ENCODE results near the gene FLT1.
A peak's percentile ranks its signal among the peaks of the same experiment; 100 is the strongest.

Gene FLT1

DNA sequence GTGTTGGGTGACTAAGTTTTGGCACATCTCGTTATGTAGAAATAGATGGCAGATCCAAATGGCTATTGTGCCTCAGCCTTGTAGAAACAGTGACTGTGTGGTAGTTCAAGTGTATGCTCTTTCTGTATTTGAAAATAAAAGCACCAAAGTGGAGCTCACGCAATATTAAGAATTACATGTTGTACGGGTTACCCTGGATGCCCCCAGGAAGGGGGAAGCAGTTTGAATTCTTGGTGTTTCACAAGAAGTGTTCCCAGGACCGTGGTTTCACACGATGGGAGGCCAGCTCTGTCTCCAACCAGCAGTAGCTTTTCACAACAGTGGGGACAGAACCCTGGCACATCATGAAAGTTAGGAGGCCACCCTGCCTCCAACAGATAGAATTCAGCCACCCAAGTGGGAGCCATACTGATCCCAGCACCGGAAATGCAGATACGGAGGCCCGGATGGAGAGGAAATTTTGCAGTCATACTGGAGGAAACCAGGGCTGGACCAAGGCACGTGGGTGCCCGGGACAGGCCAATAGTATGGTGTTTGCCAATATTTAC is 8.9 kb downstream of the FLT1 start:
- DNase-seq = no peak

DNA sequence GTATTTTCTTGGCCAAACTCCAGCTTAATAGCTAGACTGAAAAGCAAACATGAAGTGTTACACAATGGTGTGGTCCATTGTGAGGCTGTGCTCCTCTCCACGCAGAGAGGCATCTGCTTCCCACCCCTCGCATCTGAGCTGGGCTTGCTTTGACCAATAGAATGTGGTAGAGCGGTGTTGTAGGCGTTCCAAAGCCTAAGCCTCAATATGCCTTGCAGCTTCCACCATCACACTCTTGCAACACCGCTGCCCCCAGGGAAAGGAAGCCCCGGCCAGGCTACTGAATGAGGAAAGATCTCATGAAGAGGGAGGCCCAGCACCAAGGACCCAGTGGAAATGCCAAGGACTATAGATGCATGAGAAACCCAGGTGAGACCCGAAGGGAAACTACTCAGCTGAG is 9.4 kb downstream of the FLT1 start:
- no peak for DNase-seq

DNA sequence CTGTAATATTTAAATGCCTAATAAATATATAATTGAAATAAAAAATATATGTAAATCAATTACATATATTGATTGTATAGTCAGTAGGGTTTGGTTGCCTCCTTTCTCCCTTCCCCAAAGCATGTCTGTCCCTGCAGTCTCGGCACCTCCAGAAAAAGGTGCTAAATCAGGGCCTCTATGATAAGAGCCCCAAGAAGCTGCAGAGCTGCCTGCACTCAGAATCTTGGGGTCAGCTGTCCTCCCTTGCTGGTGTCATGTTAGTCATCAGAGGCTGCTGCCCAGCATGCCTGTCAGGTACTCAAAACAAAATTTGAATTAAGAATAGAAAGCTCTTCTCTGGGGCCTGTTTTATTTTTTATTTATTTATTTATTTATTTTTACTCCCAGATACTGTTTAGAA is 9.8 kb downstream of the FLT1 start:
- no peak for DNase-seq

DNA sequence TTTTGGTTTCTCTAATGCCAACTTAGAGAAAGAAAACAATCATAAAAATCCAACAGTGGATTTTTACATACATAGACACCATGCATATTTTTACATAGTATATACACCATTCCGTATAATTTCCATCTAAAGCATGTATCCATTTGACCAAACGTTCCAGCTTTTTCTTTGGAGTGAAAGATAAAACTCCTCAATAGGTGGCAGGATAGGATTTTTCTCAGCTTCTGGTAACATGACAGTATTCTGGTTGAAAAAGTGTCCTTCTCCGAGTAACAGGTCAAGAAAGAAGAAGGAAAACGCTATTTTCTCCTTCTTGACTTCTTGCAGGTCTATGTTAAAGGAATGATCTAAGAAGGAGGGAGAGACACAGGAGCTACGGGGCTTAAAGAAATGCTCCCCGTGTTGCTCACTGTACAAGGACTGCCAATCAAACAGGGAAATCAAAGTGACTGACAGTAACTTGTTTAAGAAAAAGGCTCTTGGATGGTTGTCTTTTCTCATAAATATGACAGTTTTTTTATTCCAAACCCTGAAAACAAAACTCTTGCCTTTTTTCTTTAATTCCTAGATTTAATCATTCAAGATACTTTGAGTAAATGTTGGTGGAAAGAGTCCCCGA is 11.5 kb downstream of the FLT1 start:
- DNase-seq = no peak

DNA sequence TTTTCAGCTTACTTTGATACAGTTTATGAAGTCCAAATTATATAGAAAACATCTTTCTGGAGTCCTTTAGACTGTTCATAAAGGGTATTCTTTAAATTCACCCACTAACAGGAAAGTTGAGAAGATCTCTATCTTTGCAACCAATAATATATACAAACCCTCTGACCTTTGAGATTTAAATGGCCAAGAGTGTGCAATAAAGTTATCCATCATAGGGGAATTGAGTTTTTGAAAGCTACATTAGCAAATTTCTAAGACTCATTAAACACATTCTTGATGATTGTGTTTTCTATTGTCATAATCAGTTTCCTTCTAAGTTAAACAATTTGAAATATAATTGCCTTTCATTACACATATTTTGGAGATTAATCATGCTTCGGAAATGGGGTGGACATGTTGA is 15.9 kb downstream of the FLT1 start:
- no peak for DNase-seq

DNA sequence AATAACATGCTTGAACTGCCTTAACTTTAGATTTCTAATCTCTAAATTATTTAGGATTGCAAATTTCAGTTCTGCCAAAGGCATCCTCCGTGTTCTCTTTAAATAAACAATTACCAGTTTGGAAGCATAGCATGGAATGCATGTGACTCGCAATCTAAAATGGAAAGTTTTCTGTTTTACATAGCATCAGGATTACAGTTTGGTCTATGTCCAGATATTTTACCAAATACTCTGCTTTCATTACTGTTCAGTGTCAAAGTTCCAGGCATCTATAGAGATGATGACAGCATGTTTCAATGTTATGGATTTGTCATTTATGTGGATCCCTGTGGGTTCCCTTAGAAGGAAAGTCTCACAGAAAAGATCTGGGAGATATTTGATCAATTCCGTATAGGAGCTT is 16.8 kb downstream of the FLT1 start:
- no peak for DNase-seq

DNA sequence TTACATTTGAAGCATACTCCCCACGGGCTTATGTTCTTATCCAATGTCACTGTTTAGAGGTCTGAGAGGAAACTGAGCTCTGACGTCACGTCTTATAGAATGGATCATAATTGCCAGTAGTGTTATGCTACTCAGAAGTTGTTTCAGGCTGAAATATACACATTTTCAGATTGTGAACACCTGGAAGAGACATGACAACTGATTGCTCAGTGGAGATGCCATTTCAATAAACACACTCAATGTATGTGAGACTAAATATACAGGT is 17.3 kb downstream of the FLT1 start:
- no peak for DNase-seq

DNA sequence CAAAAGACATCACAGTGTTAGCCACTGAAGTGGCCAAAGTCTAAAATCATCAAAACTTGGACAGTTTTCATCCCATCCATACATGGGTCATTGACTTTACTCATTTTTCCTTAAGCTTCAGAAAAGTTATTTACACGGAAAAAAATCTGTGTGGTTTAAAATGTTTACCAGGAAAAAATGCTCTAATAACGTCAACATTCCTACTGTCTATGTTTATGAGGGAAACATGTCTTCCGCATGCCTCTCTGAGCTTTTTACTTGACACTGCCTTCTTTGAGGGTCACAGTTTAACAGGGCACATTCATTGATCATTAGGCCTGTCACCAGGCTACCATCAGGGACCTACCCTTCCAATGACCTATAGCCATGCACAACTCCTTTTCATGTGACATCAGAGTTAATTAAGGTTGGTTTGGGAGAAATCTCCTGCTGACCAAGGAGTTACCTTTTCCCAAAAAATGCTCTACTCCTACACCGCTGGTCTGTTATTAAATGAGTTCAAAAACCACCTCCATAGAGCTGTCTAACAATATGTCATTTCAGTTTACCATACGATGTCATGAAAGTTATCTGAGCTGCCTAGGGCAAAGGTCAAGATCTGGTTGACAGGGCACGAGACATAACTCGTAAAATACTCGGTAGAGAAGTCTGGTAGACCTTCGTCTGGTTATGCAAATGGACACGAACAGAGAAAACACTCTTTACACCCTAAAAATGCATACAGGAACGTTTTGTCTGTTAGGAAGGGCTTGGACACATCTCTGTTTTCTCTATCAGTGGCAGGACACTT is 17.8 kb downstream of the FLT1 start:
- no peak for DNase-seq

DNA sequence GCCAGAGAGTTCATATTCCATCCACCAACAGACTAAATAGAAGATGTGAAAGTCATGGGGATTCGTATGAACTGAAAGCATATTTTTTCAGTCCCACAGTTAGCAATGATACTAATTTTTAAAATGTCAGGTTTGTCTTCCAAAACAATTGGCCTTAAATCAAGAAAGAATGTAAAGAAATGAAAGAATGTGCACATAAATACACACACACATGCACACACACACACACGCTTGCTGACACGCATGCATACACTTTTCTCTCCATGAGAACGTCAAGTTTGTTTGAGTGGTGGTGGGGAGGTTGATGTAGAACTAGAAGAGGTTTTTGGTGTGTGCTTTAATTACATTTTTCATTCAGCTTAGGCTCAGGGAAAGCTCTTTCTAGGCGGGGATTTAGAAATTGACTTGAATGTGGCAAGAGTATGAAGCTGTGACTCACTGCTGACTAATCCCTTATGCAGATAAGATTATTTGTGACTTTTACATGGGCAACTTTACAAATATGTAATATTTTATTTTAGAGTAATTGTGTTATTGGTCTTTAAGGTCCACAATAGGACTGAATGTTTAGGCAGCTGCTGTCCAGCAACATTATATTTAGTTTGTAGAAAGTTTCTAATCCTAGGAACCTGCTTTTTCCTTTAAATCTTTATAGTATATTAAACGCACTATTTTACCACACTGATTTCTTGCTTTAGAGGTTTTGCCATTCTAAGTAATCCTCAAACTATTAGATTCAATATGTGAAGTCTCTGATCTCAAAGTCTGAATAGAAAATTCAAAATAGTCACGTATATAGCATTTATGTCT is 18.8 kb downstream of the FLT1 start:
- peak; percentile 30 for DNase-seq

DNA sequence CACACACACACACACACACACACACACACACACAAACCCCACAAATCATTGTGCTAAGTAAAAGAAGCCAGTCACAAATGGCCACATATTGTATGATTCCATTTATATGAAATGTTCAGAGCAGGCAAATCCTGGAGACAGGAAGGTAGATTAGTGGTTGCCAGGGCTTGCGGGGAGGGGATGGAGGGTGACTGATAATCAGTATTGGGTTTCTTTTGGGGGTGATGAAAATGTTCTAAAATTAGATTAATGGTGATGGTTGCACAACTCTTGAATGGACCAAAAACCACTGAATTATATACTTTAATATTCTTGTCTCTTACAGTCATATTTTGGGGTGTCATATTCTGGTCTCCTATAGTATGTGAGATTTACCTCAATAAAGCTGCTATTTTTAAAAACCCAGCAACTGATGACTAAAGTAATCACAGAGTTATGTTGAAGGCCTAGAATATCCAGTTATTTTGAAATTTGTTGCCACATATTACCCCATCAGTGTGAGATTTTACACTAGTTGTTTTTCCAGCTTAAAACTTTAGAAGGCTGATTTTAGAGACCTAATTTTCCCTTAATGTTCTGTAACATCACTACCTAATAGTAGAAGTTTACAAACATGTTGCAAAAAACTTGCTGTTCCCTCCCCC is 20.3 kb downstream of the FLT1 start:
- no peak for DNase-seq

DNA sequence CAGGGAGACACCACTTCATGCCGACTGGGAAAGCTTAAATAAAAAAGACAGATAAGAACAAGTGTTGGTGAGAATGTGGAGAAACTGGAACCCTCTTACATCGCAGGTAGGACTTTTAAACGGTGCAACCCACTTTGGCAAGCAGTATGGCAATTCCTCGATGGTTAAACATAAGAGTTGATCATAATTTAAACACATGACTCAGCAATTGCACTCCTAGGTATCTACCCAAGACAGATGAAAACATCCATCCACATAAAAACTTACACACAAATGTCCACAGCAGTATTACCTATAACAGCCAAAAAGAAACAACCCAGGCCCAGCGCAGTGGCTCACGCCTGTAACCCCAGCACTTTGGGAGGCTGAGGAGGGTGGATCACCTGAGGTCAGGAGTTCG is 21.9 kb downstream of the FLT1 start:
- DNase-seq = no peak

DNA sequence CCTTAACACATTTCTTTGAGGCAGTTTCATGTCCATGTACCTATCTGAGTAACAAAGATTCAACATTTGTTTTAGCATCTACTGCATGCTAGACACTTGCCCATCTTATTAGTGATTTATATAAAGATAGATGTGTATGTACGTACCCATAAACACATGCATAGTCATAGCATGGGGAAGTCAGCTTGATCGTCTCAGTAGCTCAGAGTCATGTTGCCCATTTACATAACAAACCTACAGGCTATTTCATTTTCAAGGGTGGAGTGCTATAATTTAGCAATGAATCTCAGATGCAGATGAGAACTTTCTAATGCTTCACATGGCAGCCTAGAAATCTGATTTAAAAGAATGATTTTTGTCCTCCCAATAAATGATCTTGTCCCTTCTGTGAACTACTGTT is 23.5 kb downstream of the FLT1 start:
- no peak for DNase-seq

DNA sequence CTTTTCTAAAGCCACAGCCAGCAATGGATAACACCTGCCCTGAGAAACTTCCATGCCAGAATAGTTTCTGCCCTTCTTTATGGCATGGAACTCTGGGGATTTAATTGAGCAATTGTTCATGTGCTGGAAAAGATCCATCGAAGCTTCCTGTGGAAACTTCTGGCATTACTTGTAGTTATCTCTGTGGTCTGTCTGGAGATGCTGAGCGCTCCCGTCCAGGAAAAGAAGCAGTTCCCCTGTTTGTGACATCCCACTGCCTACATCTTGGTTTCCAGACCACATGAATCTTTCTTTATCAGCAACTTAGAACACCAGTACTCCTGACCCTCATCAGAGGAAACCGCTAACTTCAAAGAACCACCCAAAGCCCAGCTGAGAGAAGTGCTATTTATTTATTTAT is 24.6 kb downstream of the FLT1 start:
- peak; percentile 8 for DNase-seq

DNA sequence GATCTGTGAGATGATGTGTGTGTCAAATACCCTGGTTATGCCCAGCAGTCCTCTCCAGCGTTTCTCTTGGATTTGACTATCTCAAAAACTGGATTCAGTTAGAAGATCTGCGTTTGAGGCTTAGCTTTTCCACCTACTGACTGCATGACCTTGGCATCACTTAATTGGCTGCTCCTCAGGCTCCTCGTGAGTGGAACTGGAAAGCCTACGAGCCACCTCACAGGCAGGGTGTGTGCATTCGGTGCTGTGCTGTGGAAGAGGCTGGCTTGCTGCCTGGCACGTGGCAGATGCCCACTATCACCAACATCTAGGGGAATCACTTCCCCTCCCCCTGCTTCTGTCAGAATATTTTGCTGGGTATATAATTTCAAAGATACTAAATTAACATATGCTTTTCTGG is 25.6 kb downstream of the FLT1 start:
- DNase-seq = no peak

DNA sequence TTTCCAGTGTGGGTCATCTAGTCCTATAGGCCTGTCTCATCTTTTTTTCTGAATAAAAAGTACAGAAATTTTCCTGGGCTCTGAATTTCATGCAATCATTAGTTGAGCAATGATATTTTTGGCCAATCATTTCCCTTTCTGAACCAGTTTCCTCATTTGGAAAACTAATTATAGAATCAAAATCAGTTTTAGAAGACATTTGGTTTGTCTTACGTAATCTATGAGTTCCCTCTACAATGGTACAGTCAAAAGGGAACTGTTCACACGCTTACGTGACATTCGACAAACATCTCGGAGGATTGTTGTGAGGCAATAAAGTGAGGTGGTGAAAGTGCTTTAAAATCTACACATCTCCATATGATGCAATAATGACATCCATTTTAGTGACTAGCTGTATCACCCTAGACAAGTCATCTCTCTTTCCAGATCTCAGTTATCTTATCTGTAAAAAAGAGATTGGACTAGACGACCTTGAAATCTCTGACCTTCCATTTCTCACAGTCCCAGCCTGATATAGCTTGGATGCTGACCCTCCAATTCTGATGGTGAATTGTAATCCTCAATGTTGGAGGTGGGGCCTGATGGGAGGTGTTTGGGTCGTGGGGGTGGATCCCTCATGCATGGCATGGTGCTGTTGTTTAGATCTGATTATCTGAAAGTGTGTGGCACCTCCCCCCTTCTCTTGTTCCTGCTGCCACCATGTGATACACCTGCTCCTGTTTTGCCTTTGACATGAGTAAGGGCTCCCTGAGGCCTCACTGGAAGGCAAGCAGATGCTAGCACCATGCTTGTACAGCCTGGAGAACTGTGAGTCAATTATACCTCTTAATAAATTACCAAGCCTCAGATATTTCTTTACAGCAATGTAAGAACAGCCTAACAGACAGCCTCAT is 26.7 kb downstream of the FLT1 start:
- peak; percentile 46 for DNase-seq

DNA sequence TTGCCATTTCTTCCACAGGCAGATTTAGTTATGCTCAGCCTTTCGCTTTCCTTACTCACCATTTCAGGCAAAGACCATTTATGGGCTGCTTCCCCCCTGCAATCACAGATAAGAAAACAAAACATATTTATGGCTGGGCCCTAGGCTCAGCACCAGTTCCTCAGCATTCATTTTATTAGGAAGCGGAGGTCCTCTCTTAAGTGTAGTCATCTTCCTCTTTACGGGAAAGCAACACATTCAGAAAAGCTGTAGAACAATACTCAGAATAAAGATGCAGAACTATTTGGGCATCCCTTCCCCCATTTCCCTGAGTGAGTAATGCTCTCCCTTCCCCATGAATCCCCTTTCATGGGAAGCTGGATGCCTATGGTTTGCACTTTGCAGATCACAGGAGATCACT is 27.9 kb downstream of the FLT1 start:
- DNase-seq = no peak

DNA sequence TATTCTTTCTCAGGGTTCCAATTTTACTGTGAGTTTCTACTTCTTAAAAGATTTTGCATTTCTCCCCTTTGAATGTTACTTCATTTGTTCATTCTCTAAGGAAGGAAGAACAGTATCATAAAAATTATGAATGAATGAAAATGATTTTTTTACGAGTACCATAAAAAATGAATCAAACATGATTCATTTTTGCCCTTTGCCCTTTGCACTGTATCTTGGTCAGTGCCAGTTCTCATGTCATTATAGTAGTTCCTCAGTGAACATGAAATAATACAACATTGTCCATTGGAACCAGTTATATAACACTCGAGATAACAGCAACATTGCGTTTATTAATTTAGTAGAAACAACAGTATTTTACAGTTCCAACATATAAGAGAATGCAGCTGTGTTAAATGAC is 28.8 kb downstream of the FLT1 start:
- no peak for DNase-seq

DNA sequence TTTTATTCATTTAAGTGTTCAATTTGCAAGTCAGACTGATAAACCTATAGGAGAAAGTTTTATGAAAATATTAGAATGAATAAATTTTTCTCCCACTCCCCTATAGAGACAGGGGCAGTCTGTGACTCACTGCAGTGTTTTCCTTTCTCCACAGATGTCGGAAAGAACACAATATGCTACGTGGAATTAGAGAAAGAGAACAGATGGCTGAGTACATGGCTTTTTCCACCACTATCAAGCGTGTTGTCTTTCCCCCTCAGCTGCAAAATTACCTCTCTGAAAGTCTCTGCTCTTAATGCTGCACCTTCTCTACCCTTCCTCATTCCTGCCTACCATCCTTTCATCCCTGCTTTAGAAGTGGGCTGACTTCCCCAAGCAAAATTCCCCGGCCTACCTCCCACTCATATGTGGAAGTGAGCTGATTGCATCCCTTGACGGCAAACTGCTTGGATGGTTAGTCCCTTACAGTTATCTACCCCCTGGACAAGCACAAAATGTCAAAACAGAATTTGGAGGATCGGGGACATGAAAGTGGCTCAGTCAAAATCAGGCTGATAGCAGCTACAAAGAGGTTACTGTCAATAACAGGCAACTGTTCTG is 30.0 kb downstream of the FLT1 start:
- DNase-seq = no peak

DNA sequence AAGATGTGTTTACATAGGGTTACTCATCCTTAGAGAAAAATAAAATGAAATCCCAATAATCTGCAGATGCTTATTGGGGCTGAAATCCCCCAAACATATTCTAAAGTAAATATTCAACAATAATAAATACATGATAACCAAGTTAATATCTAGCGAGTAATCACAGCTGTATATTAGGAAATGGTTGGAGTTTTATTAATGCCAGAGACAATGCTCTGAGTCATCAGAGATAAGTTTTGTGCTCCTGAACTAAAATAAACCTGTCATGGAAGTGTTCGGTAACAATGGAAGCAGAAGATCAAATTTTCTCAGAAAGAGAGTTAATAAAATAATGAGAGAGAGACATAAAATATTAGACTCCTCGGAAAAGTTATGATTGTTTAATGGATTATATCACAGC is 31.4 kb downstream of the FLT1 start:
- DNase-seq = no peak

DNA sequence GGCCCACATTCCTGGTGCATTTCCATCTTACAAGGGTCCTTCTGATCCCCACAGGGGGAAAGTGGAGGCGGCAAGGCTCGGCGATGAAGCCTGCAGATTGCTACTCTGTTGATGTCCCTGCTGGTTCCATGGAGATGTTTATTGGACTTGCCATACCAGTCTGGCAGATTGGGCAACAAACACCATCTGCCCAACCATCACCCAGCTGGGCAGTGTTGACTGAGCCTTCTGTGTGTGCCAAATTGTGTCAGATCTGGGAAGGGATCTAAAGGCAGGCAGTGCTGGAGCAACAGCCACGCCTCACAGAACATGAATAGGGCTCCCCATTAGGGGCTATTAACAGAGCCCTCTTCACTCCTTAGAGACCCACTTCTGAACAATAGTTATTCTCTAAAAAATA is 35.0 kb downstream of the FLT1 start:
- no peak for DNase-seq

DNA sequence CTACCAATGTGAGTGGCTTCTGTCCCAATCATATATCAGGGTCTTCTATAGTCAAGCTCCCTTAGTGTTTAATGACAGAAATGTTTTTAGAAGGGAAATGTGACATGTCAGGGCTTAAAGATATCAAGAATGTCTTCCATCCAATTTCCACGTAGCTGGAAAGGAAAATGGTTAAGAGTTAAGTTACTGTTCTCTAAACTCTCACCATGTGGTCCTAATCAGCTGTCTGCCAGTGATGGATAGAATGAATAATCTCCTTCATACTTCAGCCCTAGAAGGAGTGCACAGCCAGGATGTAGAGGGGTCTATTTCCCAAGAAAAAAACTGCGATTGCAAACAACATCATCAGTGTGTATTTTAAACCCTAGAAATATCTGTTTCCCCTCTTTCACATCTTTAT is 36.3 kb downstream of the FLT1 start:
- no peak for DNase-seq

DNA sequence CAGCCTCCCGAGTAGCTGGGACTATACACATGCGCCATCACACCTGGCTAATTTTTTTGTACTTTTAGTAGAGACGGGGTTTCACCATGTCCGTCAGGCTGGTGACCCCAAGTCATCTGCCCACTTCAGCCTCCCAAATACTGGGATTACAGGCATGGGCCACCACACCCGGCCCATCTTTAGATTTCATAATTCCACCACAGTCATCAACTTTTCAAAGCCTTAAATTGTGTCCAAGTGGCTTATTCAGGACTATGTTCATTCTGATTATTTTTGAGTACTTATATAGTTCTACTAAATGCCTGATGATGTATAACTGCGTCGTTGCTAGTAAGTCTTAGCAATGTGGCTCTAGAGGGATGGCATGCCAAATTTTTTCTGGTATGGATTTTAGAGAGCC is 36.9 kb downstream of the FLT1 start:
- no peak for DNase-seq

Data from OCI-M1 (cell line).